D721Med (cell line): Measurements from ENCODE around the gene HEXIM2.

Source experiments
- DNase-seq: peaks from one replicate; pipeline ENCODE4 v3.0.0; 2011; ENCODE audit warnings: low spot score; ENCODE audit not compliant: insufficient read length
- FAIRE-seq: peaks from 2 replicates; lab custom pipeline; 2011; peaks lifted over from hg19 to GRCh38; lab: Jason Lieb, UNC
- CTCF ChIP-seq: IDR thresholded peaks from 2 replicates; pipeline ENCODE4 v1.5.1; 2012; ENCODE audit warnings: mild to moderate bottlenecking, control low read depth; ENCODE audit not compliant: insufficient read depth; ENCODE audit errors: missing control alignments

The HEXIM2 gene

GRCh38 chr17:45132572-45133463, 28.9 kb upstream of the HEXIM2 start:
- DNase-seq, result peak; percentile 83
- TF ChIP-seq CTCF, result peak; percentile 45
- FAIRE-seq, result no peak

GRCh38 chr17:45135192-45135977, 26.3 kb upstream of the HEXIM2 start, which contains the start of gene ACBD4:
Gene ACBD4, plus strand, starts transcription at chr17:45135687. Its CDS starts 458 bp downstream, at chr17:45136145.
- DNase-seq, result peak; percentile 97
- TF ChIP-seq CTCF, result peak; percentile 100
- peak; percentile 21 for FAIRE-seq

DNA sequence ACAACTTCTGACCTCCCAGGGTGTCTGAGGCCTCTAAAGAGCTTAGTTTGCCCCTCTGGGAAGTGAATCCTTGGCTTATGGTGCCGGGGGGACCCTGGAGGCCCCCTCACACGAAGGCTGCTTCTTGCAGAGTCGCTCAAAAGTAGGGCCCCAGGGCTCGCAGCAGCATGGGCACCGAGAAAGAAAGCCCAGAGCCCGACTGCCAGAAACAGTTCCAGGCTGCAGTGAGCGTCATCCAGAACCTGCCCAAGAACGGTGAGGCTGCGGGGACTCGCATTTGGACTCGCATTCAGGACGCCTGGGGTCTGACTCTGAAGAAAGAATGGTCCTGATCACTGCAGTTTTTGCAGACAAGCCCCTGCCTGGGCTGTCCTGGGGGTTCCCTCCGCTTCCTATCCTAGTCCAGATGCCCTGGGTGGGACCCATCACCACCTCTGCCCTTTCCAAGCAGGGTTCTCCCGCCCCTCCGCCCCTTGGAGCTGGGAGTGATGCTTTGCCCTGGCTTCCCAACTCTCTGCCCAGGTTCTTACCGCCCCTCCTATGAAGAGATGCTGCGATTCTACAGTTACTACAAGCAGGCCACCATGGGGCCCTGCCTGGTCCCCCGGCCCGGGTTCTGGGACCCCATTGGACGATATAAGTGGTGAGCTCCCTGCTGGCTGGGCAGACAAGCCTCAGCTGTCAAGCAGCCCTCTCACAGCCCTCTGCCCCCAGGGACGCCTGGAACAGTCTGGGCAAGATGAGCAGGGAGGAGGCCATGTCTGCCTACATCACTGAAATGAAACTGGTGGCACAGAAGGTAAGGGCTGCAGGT, 25.5 kb upstream of the HEXIM2 start:
- FAIRE-seq (no peak), DNase-seq (no peak)
- TF ChIP-seq CTCF, result no peak

GRCh38 chr17:45136846-45137560, 24.7 kb upstream of the HEXIM2 start:
- no peak for TF ChIP-seq CTCF
- FAIRE-seq, result no peak

GRCh38 chr17:45137561-45138305, 23.9 kb upstream of the HEXIM2 start:
- TF ChIP-seq CTCF, result no peak
- DNase-seq (no peak), FAIRE-seq (no peak)

More at GRCh38 chr17:45136846-45137560, 24.7 kb upstream of the HEXIM2 start:
- DNase-seq, result no peak
